SU-DHL-6 (cell line): ENCODE data around the gene PLEKHH2.

Source experiments
- H2AFZ ChIP-seq: fragments of 200-600 bp; sonication (generic); 2 replicates; pipeline ENCODE4 v1.6.1; 2014; ENCODE audit warnings: low read depth, mild to moderate bottlenecking, moderate library complexity, mixed read lengths, antibody characterized with exemption, low read length; ENCODE audit not compliant: severe bottlenecking
- H3F3A ChIP-seq: fragments of 200-600 bp; shearing (Covaris generic); 2 replicates; pipeline ENCODE4 v1.6.0; 2016; ENCODE audit warnings: antibody characterized with exemption, mild to moderate bottlenecking; ENCODE audit not compliant: insufficient read depth
- H3K27ac ChIP-seq: fragments of 200-600 bp; sonication (generic); 2 replicates; pipeline ENCODE4 v1.5.1; 2016; ENCODE audit warnings: low read depth, mild to moderate bottlenecking, low read length, moderate library complexity, mixed read lengths
- H3K27me3 ChIP-seq: fragments of 200-600 bp; sonication (generic), shearing (Covaris generic); 2 replicates; pipeline ENCODE4 v1.6.0; 2014; ENCODE audit warnings: mild to moderate bottlenecking, low read length
- H3K36me3 ChIP-seq: fragments of 200-600 bp; sonication (generic); 2 replicates; pipeline ENCODE4 v1.6.1; 2014; ENCODE audit warnings: mild to moderate bottlenecking, low read length, mixed read lengths
- H3K4me2 ChIP-seq: fragments of 300-600, 200-600 bp; shearing (Covaris generic), sonication (generic); 2 replicates; pipeline ENCODE4 v1.6.0; 2014; ENCODE audit warnings: low read length, low read depth, mild to moderate bottlenecking; ENCODE audit not compliant: poor library complexity, severe bottlenecking
- H3K4me3 ChIP-seq: fragments of 200-600 bp; sonication (generic); 2 replicates; pipeline ENCODE4 v1.5.1; 2014; ENCODE audit warnings: antibody characterized with exemption, low read length, mild to moderate bottlenecking, mixed read lengths; ENCODE audit not compliant: insufficient read depth, poor library complexity, severe bottlenecking
- H3K79me2 ChIP-seq: fragments of 200-600 bp; sonication (generic); 2 replicates; pipeline ENCODE4 v1.6.1; 2014; ENCODE audit warnings: mild to moderate bottlenecking, low read length, moderate library complexity; ENCODE audit not compliant: insufficient read depth
- H3K9ac ChIP-seq: fragments of 200-600 bp; sonication (generic); 2 replicates; pipeline ENCODE4 v1.7.0; 2014; ENCODE audit warnings: mild to moderate bottlenecking, low read length
- H3K9me2 ChIP-seq: fragments of 200-600 bp; sonication (generic); replicated peaks from 2 replicates; pipeline ENCODE4 v1.6.1; 2014; ENCODE audit warnings: low read length; ENCODE audit not compliant: insufficient read depth
- H3K9me3 ChIP-seq: fragments of 200-600 bp; sonication (generic); 2 replicates; pipeline ENCODE4 v1.6.1; 2014; ENCODE audit warnings: low read length, mixed read lengths; ENCODE audit not compliant: insufficient read depth
- H4K20me1 ChIP-seq: fragments of 200-600 bp; sonication (generic); 2 replicates; pipeline ENCODE4 v1.6.1; 2014; ENCODE audit warnings: low read depth, mild to moderate bottlenecking, antibody characterized with exemption, low read length, moderate library complexity, mixed read lengths
- CTCF ChIP-seq: fragments of 200-600 bp; sonication (generic); IDR thresholded peaks from one replicate; pipeline ENCODE4 v1.5.1; 2017; ENCODE audit warnings: antibody characterized with exemption, mild to moderate bottlenecking, low read length, moderate library complexity; ENCODE audit not compliant: insufficient read depth, poor library complexity, severe bottlenecking
- EZH2phosphoT487 ChIP-seq: fragments of 200-600 bp; sonication (generic), shearing (Covaris generic); conservative IDR thresholded peaks from 2 replicates; pipeline ENCODE4 v1.6.1; 2018; ENCODE audit warnings: mild to moderate bottlenecking, antibody characterized with exemption, low read length, moderate library complexity, mixed read lengths

Gene PLEKHH2

GRCh38 chr2:43802135-43802534 is 165.1 kb downstream of the PLEKHH2 start:
- no peak overlapping the region for H3K4me2 ChIP-seq
- H3K36me3 ChIP-seq, result no peaks in the 10 kb centered on the region
- no peaks in the 10 kb centered on the region for H4K20me1 ChIP-seq
- H2AFZ ChIP-seq, result no peak overlapping the region
- H3K27me3 ChIP-seq, result no peaks in the 10 kb centered on the region
- H3F3A ChIP-seq, result no peaks in the 10 kb centered on the region
- TF ChIP-seq CTCF, result no peak
- no peak for TF ChIP-seq EZH2phosphoT487
- no peaks in the 10 kb centered on the region for H3K9me3 ChIP-seq
- no peaks in the 10 kb centered on the region for H3K79me2 ChIP-seq
- no peak overlapping the region for H3K27ac ChIP-seq
- H3K4me3 ChIP-seq, result no peak overlapping the region
- no peak overlapping the region for H3K9ac ChIP-seq
- H3K9me2 ChIP-seq, result no peaks in the 10 kb centered on the region

- Histone ChIP-seq H3K9ac (no peak overlapping the region), H3F3A (no peaks in the 10 kb centered on the region), H3K9me2 (no peaks in the 10 kb centered on the region), H3K27me3 (no peaks in the 10 kb centered on the region), H4K20me1 (no peaks in the 10 kb centered on the region), H2AFZ (no peak overlapping the region), H3K9me3 (no peaks in the 10 kb centered on the region), H3K4me3 (no peak overlapping the region), H3K27ac (no peak overlapping the region), H3K36me3 (no peaks in the 10 kb centered on the region), H3K79me2 (no peaks in the 10 kb centered on the region), H3K4me2 (no peak overlapping the region)
- no peak for TF ChIP-seq EZH2phosphoT487
Measured at GRCh38 chr2:43803113-43803512, 166.1 kb downstream of the PLEKHH2 start.

- H3K9me2 ChIP-seq, result no peaks in the 10 kb centered on the region
- H3F3A ChIP-seq, result no peaks in the 10 kb centered on the region
- no peak overlapping the region for H2AFZ ChIP-seq
- no peaks in the 10 kb centered on the region for H3K79me2 ChIP-seq
- no peak overlapping the region for H3K9ac ChIP-seq
- no peaks in the 10 kb centered on the region for H3K36me3 ChIP-seq
- no peak overlapping the region for H3K4me2 ChIP-seq
- no peaks in the 10 kb centered on the region for H3K27me3 ChIP-seq
- H3K27ac ChIP-seq, result no peak overlapping the region
- H4K20me1 ChIP-seq, result no peaks in the 10 kb centered on the region
- H3K4me3 ChIP-seq, result no peak overlapping the region
- no peaks in the 10 kb centered on the region for H3K9me3 ChIP-seq
- TF ChIP-seq EZH2phosphoT487 (no peak), CTCF (no peak)
Measured at GRCh38 chr2:43806719-43807031, 169.6 kb downstream of the PLEKHH2 start.

- no peak overlapping the region for H3K4me3 ChIP-seq
- H2AFZ ChIP-seq, result no peak overlapping the region
- no peak overlapping the region for H3K27ac ChIP-seq
- no peaks in the 10 kb centered on the region for H4K20me1 ChIP-seq
- no peaks in the 10 kb centered on the region for H3F3A ChIP-seq
- no peak overlapping the region for H3K4me2 ChIP-seq
- no peaks in the 10 kb centered on the region for H3K36me3 ChIP-seq
- TF ChIP-seq EZH2phosphoT487 (no peak), CTCF (no peak)
- H3K79me2 ChIP-seq, result no peaks in the 10 kb centered on the region
- no peaks in the 10 kb centered on the region for H3K9me3 ChIP-seq
- no peak overlapping the region for H3K9ac ChIP-seq
- no peaks in the 10 kb centered on the region for H3K9me2 ChIP-seq
- no peaks in the 10 kb centered on the region for H3K27me3 ChIP-seq
Measured at GRCh38 chr2:43810452-43810851, 173.4 kb downstream of the PLEKHH2 start.
